Measurements from ENCODE around the gene ADRA2B.

ADRA2B gene

DNA sequence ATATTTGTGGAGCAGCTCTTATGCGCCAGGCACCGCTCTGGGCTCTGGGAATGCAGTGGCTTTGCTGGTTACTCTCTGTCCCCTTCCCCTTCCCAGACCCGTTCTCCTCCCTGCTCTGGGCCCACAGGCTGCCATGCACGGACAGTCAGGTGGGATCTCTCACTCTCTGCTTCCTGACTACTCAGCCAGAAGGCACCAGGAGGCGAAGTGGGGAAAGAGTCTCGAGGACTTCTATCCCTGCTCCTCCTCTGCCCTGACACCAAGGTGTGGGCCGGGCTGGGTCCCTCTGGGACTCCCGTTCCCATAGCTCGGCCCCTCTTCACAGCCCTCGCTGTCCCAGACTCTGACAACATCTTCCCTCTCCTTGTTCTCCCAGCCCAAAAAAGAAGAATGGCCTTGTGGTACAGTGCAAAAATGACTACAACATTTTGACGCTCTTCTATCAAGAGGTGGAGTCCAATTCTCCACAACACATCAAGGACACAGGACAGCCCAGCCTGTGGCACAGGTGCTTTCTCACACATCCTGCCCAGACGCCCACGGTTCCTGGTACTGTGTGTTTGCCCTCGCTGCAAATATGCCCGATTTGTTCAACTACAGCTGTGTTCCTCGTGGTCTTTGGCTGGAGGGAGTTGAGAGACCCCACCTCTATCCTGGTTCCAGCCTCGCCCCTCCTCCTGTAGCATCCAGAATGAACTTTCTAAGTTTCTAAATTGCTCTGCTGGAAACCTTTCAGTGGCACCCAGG, 42.9 kb upstream of the ADRA2B start:
- TF ChIP-seq SP1 (IDR thresholded peaks at IDR 0.05) (no peak), FOXK2 (IDR thresholded peaks at IDR 0.05) (no peak), HDGF (IDR thresholded peaks at IDR 0.05; ENCODE audit: borderline replicate concordance) (no peak), FOXM1 (IDR thresholded peaks at IDR 0.05; ENCODE audit: borderline replicate concordance) (no peak), ZNF384 (IDR thresholded peaks at IDR 0.05) (no peak), L3MBTL2 (conservative IDR thresholded peaks at IDR 0.05) (no peak), NFRKB (IDR thresholded peaks at IDR 0.05) (no peak), BHLHE40 (IDR thresholded peaks at IDR 0.05; ENCODE audit: borderline replicate concordance) (no peak), ELF4 (IDR thresholded peaks at IDR 0.05) (no peak), CTBP1 (IDR thresholded peaks at IDR 0.05; ENCODE audit: borderline replicate concordance) (no peak), SUZ12 (IDR thresholded peaks at IDR 0.05) (no peak), FOXA1 (IDR thresholded peaks at IDR 0.05) (no peak)
- POLR2A ChIA-PET: no interaction called here
- CTCF ChIA-PET: interaction anchor here (1.6 kb wide), 1 partner anchor 15 kb away, joined by 4 read pairs; no protein-coding TSS in a partner anchor
- no peak for DNase-seq (ENCODE audit: extremely low spot score)

DNA sequence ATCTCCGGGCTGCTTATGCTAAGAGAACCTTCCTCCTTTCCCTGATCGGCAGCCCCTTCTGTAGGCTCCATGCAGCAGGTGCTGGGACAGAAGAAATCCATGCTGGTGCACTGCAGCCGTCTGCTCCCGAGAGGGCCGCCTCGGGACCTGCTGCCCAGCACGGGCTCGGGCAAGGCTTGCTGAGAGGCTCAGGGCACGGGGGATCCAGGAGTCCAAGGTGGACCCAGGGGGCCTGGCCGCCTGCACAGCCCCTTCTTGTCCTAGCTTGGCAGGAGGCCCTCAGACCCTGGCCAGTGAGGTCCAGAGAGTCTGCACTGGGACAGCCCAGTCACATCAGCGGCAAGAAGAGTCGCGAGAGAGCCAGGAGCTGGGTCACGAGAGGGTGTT, 42.2 kb upstream of the ADRA2B start:
- CTCF ChIA-PET: no interaction called here
- POLR2A ChIA-PET: no interaction called here

DNA sequence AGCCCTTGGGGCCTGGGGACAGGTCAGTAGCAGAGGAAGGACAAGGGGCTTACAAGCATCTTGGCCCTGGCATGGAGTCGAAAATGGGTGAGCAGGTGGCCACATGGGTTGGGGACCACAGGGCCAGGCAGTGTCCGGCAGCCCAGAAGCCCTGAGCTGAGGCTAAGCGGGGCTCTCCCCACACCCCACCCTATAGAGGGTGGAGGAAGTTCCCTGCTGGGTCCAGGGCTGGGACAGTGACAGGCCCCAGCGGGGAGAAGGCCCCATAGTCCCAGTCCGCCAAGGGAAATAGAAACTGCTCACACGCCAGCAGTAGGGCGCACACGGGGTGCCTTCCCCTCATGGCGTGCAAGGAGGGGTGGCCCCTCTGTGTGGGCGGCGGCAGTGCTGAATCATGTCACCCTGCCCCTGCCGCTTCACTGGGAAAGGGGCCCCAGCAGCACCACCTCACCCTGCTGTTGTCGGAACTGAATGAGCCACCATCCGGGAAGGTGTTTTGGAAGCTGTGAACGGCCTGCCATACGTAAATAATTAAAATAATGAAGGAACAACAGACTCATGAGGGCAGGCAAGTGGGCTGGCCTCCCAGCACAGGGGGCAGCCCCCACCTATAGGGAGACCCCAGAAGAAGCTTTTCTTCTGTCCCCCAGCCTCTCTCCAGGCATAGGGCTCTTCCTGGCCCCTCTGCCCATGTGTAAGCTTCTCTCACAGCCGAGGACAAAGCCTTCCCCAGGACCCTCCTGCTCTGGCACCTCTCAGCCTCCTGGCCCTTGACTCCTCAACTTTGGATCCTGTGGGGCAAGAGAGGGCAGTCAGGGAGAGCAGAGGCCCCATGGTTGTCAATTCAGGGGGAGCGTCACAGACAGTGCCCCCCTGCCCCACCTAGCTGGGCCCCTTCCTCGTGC, 41.5 kb upstream of the ADRA2B start:
- CTCF ChIA-PET: no interaction called here
- DNase-seq (ENCODE audit: extremely low spot score): no peak
- POLR2A ChIA-PET: no interaction called here
- TF ChIP-seq NFRKB (IDR thresholded peaks at IDR 0.05): no peak
- TF ChIP-seq LEF1 (IDR thresholded peaks at IDR 0.05; ENCODE audit: borderline replicate concordance): no peak
- no peak for TF ChIP-seq FOXK2 (IDR thresholded peaks at IDR 0.05)
- TF ChIP-seq, protein P1, sequence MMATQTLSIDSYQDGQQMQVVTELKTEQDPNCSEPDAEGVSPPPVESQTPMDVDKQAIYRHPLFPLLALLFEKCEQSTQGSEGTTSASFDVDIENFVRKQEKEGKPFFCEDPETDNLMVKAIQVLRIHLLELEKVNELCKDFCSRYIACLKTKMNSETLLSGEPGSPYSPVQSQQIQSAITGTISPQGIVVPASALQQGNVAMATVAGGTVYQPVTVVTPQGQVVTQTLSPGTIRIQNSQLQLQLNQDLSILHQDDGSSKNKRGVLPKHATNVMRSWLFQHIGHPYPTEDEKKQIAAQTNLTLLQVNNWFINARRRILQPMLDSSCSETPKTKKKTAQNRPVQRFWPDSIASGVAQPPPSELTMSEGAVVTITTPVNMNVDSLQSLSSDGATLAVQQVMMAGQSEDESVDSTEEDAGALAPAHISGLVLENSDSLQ (IDR thresholded peaks at IDR 0.05): no peak
- no peak for TF ChIP-seq HDGF (IDR thresholded peaks at IDR 0.05; ENCODE audit: borderline replicate concordance)
- no peak for TF ChIP-seq FOXA1 (IDR thresholded peaks at IDR 0.05)
- TF ChIP-seq BHLHE40 (IDR thresholded peaks at IDR 0.05; ENCODE audit: borderline replicate concordance): no peak
- TF ChIP-seq L3MBTL2 (conservative IDR thresholded peaks at IDR 0.05): no peak
- TF ChIP-seq ARNT (IDR thresholded peaks at IDR 0.05): no peak
- no peak for TF ChIP-seq CTBP1 (IDR thresholded peaks at IDR 0.05; ENCODE audit: borderline replicate concordance)
- TF ChIP-seq SUZ12 (IDR thresholded peaks at IDR 0.05): no peak
- TF ChIP-seq SP1 (IDR thresholded peaks at IDR 0.05): no peak
- TF ChIP-seq ELF4 (IDR thresholded peaks at IDR 0.05): no peak
- no peak for TF ChIP-seq FOXM1 (IDR thresholded peaks at IDR 0.05; ENCODE audit: borderline replicate concordance)
- no peak for TF ChIP-seq ZNF384 (IDR thresholded peaks at IDR 0.05)

More for the DNA sequence above, 42.2 kb upstream of the ADRA2B start:
- no peak for DNase-seq (ENCODE audit: extremely low spot score)
- TF ChIP-seq L3MBTL2 (conservative IDR thresholded peaks at IDR 0.05) (no peak), SP1 (IDR thresholded peaks at IDR 0.05) (no peak), NFRKB (IDR thresholded peaks at IDR 0.05) (no peak), HDGF (IDR thresholded peaks at IDR 0.05; ENCODE audit: borderline replicate concordance) (no peak), ARNT (IDR thresholded peaks at IDR 0.05) (no peak), FOXK2 (IDR thresholded peaks at IDR 0.05) (no peak), FOXA1 (IDR thresholded peaks at IDR 0.05) (no peak), TARDBP (IDR thresholded peaks at IDR 0.05) (no peak), LEF1 (IDR thresholded peaks at IDR 0.05; ENCODE audit: borderline replicate concordance) (no peak), FOXM1 (IDR thresholded peaks at IDR 0.05; ENCODE audit: borderline replicate concordance) (no peak), SUZ12 (IDR thresholded peaks at IDR 0.05) (no peak), ELF4 (IDR thresholded peaks at IDR 0.05) (no peak), ZNF384 (IDR thresholded peaks at IDR 0.05) (no peak), CTBP1 (IDR thresholded peaks at IDR 0.05; ENCODE audit: borderline replicate concordance) (no peak), BHLHE40 (IDR thresholded peaks at IDR 0.05; ENCODE audit: borderline replicate concordance) (no peak)
- TF ChIP-seq, protein P1 (IDR thresholded peaks at IDR 0.05): no peak

DNA sequence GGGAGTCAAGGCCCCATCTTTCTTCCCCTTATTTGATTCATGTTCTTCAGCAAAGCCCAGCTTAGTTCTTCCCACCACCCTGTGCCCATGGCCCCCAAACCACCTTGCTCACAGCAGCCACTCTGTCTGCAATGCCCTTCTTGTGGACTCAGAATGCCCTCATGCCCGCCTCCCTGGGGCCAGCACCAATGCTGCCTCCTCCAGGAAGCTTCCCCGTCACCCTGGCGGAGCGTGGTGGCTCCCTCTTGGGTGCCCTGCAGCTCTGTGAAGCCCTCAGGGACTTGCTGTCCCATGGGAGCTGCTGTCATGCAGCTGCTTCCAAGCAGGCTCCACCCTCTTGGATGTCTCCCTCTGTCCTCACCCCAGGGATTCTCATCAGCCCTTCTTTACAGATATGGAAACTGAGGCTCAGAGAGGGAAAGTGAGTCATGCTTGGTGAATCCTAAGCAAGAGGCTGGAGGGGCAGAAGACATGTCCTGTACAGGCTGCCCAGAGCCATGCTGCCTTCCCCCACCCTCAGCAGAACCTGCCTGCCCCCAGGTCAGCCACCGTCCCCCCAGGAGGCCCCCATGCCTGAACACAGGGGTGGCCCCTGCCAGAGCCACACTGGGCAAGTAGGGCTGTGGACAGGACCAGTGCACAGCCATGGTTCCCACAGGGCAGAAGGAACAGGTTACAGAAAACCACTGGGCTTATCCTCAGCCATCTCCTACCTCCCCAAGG, 40.7 kb upstream of the ADRA2B start:
- no peak for TF ChIP-seq ZNF384 (IDR thresholded peaks at IDR 0.05)
- TF ChIP-seq SUZ12 (IDR thresholded peaks at IDR 0.05): no peak
- no peak for TF ChIP-seq CTBP1 (IDR thresholded peaks at IDR 0.05; ENCODE audit: borderline replicate concordance)
- TF ChIP-seq HDGF (IDR thresholded peaks at IDR 0.05; ENCODE audit: borderline replicate concordance): no peak
- no peak for TF ChIP-seq BHLHE40 (IDR thresholded peaks at IDR 0.05; ENCODE audit: borderline replicate concordance)
- TF ChIP-seq SP1 (IDR thresholded peaks at IDR 0.05): no peak
- TF ChIP-seq LEF1 (IDR thresholded peaks at IDR 0.05; ENCODE audit: borderline replicate concordance): no peak
- no peak for TF ChIP-seq FOXK2 (IDR thresholded peaks at IDR 0.05)
- TF ChIP-seq NFRKB (IDR thresholded peaks at IDR 0.05): no peak
- no peak for TF ChIP-seq ELF4 (IDR thresholded peaks at IDR 0.05)
- no peak for TF ChIP-seq TARDBP (IDR thresholded peaks at IDR 0.05)
- TF ChIP-seq, protein P1 (IDR thresholded peaks at IDR 0.05): no peak
- no peak for TF ChIP-seq L3MBTL2 (conservative IDR thresholded peaks at IDR 0.05)
- no peak for TF ChIP-seq ARNT (IDR thresholded peaks at IDR 0.05)
- TF ChIP-seq FOXM1 (IDR thresholded peaks at IDR 0.05; ENCODE audit: borderline replicate concordance): no peak
- no peak for TF ChIP-seq FOXA1 (IDR thresholded peaks at IDR 0.05)
- ChIA-PET CTCF (interaction anchor here (0.7 kb wide), 1 partner anchor 110 kb away, joined by 5 read pairs; no protein-coding TSS in a partner anchor), POLR2A (no interaction called here)
- DNase-seq (ENCODE audit: extremely low spot score): no peak

All from HEK293T (cell line).